Measurements from ENCODE around the gene NHLRC1.
A peak's percentile ranks its signal among the peaks of the same experiment; 100 is the strongest.

GRCh38 chr6:18155864-18156421 lies 33.5 kb upstream of the NHLRC1 start:
- TF ChIP-seq, protein P1, sequence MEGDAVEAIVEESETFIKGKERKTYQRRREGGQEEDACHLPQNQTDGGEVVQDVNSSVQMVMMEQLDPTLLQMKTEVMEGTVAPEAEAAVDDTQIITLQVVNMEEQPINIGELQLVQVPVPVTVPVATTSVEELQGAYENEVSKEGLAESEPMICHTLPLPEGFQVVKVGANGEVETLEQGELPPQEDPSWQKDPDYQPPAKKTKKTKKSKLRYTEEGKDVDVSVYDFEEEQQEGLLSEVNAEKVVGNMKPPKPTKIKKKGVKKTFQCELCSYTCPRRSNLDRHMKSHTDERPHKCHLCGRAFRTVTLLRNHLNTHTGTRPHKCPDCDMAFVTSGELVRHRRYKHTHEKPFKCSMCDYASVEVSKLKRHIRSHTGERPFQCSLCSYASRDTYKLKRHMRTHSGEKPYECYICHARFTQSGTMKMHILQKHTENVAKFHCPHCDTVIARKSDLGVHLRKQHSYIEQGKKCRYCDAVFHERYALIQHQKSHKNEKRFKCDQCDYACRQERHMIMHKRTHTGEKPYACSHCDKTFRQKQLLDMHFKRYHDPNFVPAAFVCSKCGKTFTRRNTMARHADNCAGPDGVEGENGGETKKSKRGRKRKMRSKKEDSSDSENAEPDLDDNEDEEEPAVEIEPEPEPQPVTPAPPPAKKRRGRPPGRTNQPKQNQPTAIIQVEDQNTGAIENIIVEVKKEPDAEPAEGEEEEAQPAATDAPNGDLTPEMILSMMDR (IDR thresholded peaks at IDR 0.05; ENCODE audit: insufficient read depth, low read length): peak; percentile 3
- peak; percentile 73 for TF ChIP-seq POLR2AphosphoS5 (IDR thresholded peaks at IDR 0.05; ENCODE audit: low read depth)
- TF ChIP-seq GABPA (IDR thresholded peaks at IDR 0.05; ENCODE audit: low read depth): no peak
- TF ChIP-seq, protein P2, sequence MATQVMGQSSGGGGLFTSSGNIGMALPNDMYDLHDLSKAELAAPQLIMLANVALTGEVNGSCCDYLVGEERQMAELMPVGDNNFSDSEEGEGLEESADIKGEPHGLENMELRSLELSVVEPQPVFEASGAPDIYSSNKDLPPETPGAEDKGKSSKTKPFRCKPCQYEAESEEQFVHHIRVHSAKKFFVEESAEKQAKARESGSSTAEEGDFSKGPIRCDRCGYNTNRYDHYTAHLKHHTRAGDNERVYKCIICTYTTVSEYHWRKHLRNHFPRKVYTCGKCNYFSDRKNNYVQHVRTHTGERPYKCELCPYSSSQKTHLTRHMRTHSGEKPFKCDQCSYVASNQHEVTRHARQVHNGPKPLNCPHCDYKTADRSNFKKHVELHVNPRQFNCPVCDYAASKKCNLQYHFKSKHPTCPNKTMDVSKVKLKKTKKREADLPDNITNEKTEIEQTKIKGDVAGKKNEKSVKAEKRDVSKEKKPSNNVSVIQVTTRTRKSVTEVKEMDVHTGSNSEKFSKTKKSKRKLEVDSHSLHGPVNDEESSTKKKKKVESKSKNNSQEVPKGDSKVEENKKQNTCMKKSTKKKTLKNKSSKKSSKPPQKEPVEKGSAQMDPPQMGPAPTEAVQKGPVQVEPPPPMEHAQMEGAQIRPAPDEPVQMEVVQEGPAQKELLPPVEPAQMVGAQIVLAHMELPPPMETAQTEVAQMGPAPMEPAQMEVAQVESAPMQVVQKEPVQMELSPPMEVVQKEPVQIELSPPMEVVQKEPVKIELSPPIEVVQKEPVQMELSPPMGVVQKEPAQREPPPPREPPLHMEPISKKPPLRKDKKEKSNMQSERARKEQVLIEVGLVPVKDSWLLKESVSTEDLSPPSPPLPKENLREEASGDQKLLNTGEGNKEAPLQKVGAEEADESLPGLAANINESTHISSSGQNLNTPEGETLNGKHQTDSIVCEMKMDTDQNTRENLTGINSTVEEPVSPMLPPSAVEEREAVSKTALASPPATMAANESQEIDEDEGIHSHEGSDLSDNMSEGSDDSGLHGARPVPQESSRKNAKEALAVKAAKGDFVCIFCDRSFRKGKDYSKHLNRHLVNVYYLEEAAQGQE (IDR thresholded peaks at IDR 0.05; ENCODE audit: insufficient replicate concordance, low read depth): no peak

Measured in HL-60 (cell line).